ENCODE data around the gene CENPV.

Gene CENPV

GRCh38 chr17:16358394-16358793 lies 5.1 kb upstream of the CENPV start:
- DNase-seq = no peak

GRCh38 chr17:16354585-16354984 lies 1.3 kb upstream of the CENPV start:
- DNase-seq = no peak

GRCh38 chr17:16352667-16353316 lies 477 bp downstream of the CENPV start:
- peak; percentile 69 for DNase-seq

GRCh38 chr17:16352303-16352666 lies 984 bp downstream of the CENPV start:
- DNase-seq = peak; percentile 66

- peak; percentile 13 for DNase-seq
Observed at GRCh38 chr17:16351831-16352230, 1.4 kb downstream of the CENPV start.

GRCh38 chr17:16349431-16349830 lies 3.8 kb downstream of the CENPV start:
- DNase-seq = no peak

- no peak for DNase-seq
Observed at GRCh38 chr17:16348586-16348985, 4.7 kb downstream of the CENPV start.

GRCh38 chr17:16346721-16347271 lies 6.5 kb downstream of the CENPV start:
- DNase-seq = no peak

- DNase-seq = no peak
Observed at GRCh38 chr17:16345565-16345964, 7.7 kb downstream of the CENPV start.

- DNase-seq = no peak
Observed at GRCh38 chr17:16343569-16343968, 9.7 kb downstream of the CENPV start.

- no peak for DNase-seq
Observed at GRCh38 chr17:16342979-16343378, 10.3 kb downstream of the CENPV start.

- DNase-seq = no peak
Observed at GRCh38 chr17:16339959-16340358, 13.3 kb downstream of the CENPV start.

- DNase-seq = no peak
Observed at GRCh38 chr17:16339402-16339801, 13.9 kb downstream of the CENPV start.

- no peak for DNase-seq
Observed at GRCh38 chr17:16338391-16338790, 14.9 kb downstream of the CENPV start.

GRCh38 chr17:16329519-16330271 lies 23.6 kb downstream of the CENPV start:
- no peak for DNase-seq

- no peak for DNase-seq
Observed at GRCh38 chr17:16328997-16329396, 24.3 kb downstream of the CENPV start.

- no peak for DNase-seq
Observed at GRCh38 chr17:16327018-16327417, 26.3 kb downstream of the CENPV start.

- DNase-seq = no peak
Observed at GRCh38 chr17:16325964-16326363, 27.3 kb downstream of the CENPV start.

- DNase-seq = no peak
Observed at GRCh38 chr17:16322636-16323035, 30.6 kb downstream of the CENPV start.

- DNase-seq = no peak
Observed at GRCh38 chr17:16319969-16320368, 33.3 kb downstream of the CENPV start.

- no peak for DNase-seq
Observed at GRCh38 chr17:16314859-16315258, 38.4 kb downstream of the CENPV start.

- no peak for DNase-seq
Observed at GRCh38 chr17:16314189-16314588, 39.1 kb downstream of the CENPV start.

- peak; percentile 32 for DNase-seq
Observed at GRCh38 chr17:16313139-16314090, 39.9 kb downstream of the CENPV start.

All from hematopoietic multipotent progenitor cell treated with erythropoietin and hydrocortisone succinate and interleukin-3 and kit ligand, for 4 days (in vitro differentiated cells).